ENCODE data around the gene B3GAT1.

B3GAT1 gene

DNA sequence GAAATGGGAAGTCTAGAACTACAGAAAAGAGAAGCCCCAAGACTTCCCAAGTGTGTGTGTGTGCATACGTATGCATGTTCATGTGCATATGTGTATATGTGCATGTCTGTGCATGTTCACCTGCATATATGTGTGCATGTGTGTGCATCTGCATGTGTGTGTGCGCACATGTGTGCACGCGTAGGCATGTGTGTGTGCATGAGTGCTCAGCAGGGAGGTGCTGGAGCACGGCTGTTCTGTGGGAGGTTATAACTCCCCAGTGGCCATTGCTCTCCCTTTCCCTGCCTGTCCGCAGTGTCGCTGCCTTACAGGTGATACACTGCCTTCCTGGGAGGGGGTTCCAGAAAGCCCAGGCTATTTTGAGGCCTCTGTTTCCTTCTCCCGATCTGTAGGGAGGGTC, 29.8 kb downstream of the B3GAT1 start:
- H3K4me3 ChIP-seq (ENCODE audit: low read length), result no peak overlapping the region
- no peak for DNase-seq (ENCODE audit: low read depth, low spot score)

DNA sequence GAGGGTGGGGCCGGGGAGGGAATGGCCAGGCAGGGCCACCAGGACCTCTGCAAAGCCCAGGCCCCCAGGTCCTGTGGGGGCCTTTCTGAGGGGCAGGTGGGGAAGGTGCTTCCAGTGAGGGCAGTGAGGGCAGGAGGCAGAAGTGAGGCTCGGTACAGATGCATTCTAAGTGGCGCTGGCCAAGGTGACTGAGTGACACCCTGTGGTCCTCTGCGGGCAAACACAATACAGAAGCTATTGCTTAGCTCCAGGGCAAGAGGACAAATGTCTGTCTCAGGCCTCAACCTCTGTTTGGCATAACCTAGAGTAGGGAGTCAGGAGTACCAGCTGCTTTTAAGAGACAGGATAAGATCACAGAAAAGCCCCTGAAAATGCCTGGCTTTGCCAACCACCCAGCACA, 31.3 kb downstream of the B3GAT1 start:
- DNase-seq (ENCODE audit: low read depth, low spot score), result no peak
- no peak overlapping the region for H3K4me3 ChIP-seq (ENCODE audit: low read length)

DNA sequence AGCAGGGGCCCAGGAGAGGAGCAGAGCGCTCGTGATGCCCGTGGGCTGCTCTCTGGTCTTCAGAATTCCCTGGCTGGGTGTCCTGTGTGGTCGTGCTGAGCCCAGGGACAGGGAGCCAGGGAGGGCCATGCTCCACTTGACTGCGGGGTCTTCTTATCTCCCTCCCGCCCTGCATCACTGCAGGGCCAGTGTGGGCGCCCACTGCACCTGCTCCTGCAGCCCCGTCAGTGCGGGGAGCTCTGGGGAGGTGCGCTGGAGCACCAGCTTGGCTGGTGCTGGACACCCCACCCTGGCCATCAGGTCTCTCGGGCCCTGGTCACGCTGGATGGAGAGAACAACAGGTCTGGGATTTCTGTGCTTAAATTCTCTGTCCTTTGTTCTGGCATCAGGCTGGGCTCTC, 31.8 kb downstream of the B3GAT1 start:
- DNase-seq (ENCODE audit: low read depth, low spot score), result no peak
- no peak overlapping the region for H3K4me3 ChIP-seq (ENCODE audit: low read length)

DNA sequence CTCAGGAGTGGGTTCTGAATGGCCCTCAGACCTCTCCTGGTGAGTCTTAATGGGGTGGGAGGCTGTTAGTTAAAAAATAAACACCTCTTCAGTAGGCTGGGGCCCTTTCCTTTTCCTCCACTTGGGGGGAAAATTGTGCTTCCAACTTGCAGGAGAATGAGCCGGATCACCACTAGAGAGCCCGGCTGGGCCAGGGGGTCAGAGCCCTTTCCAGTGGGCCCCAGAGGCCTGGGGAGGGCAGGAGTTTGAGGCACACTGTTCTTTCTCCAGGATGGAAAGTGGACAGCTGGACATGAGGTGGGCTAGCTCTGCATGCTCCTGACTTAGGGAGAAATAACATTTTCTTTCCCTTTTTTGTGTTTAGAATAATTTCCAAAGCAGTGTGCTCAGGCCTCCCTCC, 32.8 kb downstream of the B3GAT1 start:
- DNase-seq (ENCODE audit: low read depth, low spot score), result no peak
- no peak overlapping the region for H3K4me3 ChIP-seq (ENCODE audit: low read length)

DNA sequence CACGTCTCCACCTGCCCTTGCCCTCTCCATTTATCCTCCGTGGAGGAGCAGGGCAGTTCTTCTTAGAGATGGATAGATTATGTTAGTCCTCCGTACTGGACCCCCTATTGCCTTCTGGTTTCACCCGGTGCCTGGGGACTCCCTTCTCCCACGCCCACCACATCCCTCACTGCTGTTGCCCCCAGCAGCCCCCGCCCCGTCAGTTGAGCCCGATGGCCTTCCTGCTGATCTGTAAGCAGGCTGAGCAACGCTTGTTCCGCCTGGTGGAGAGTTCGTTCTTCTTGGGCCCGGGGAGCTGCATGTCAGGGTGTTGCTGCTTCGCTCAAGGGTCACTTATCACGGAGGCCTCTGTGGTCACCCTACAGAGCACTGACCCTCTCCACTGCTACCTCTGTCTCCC, 34.2 kb downstream of the B3GAT1 start:
- H3K4me3 ChIP-seq (ENCODE audit: low read length), result no peak overlapping the region
- no peak for DNase-seq (ENCODE audit: low read depth, low spot score)

DNA sequence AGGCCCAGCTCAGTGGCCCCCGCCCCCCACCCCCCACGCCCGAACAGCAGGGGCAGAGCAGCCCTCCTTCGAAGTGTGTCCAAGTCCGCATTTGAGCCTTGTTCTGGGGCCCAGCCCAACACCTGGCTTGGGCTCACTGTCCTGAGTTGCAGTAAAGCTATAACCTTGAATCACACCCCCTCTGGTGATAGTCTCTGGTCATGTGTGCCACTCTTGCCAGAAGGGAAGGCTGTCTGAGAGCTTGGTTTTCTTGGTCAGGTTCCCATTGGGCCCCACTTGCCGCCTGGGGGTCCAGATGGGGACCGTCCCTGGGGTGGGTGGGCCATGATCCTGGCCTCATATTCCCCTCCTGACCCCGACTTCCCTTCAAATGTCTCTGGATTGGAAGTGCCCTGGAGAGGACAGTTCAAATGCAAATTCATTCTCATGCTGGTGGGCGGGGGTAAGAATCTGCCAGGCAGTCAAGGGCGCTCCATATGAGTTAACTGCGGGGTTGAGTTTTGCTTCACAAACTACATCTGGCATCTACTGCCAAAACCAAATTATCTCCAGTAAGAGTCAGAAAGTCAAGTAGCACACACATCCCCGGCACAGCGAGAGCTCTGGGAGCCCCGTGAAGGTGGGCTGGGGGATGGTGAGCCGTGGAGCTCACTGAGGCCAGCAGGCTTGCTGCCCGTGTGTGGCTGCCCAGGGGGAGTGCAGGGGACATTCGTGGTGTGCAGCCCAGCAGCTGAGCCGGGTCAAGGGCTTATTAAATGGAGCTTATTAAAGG, 35.7 kb downstream of the B3GAT1 start:
- DNase-seq (ENCODE audit: low read depth, low spot score), result no peak
- no peak overlapping the region for H3K4me3 ChIP-seq (ENCODE audit: low read length)

DNA sequence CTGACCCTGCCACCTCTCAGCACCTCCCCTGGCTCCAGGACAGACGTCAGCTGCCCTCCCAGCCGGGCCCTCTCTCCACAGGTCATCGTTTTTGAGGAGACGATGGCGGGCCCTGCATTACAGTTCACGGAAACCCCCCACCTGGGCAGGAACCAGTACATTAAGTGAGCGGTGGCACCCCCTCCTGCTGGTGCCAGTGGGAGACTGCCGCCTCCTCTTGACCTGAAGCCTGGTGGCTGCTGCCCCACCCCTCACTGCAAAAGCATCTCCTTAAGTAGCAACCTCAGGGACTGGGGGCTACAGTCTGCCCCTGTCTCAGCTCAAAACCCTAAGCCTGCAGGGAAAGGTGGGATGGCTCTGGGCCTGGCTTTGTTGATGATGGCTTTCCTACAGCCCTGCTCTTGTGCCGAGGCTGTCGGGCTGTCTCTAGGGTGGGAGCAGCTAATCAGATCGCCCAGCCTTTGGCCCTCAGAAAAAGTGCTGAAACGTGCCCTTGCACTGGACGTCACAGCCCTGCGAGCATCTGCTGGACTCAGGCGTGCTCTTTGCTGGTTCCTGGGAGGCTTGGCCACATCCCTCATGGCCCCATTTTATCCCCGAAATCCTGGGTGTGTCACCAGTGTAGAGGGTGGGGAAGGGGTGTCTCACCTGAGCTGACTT, 37.0 kb downstream of the B3GAT1 start:
- no peak for DNase-seq (ENCODE audit: low read depth, low spot score)
- H3K4me3 ChIP-seq (ENCODE audit: low read length), result no peak overlapping the region

DNA sequence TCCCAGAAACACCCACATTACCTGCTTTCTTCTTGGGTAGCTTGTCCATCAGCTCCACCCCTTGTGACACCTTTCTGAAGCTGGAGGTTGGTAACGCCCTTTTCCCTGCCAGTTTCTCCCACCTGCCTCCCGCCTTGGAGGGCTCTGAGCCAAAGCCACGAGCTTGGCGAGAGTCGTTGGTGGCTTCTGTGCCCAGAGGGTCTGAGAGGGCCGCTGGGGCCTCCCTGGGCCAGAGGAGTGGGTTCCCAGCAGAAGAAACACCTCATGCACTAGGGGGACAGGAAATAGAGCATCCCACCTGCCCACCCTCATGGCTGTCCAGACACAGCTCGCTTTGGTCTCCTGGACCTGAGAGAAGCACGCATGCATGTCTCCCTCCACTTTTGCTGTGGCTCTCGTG, 37.9 kb downstream of the B3GAT1 start:
- H3K4me3 ChIP-seq (ENCODE audit: low read length), result no peak overlapping the region
- DNase-seq (ENCODE audit: low read depth, low spot score), result no peak

DNA sequence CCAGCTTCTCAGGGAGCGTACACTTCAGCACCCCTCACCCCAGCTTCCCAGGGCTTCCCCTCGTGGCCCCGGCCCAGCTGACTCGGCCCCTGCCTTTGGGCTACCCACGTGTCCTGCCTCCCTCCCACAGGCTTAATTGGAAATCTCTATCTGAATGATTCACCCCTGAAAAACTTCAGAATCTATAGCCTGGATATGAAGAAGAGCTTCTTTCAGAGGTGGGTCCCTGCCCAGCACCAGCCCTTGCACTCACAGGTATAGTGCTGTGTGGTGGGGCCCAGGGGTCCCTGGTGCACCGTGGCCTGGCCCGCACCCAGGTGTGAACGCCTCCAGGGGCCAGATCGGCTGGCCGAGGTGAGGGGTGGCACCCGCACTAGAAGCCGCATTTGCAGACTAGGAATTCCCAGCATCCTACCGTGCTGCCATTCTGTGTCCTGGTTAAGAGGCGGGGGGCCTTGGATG, 38.4 kb downstream of the B3GAT1 start:
- DNase-seq (ENCODE audit: low read depth, low spot score), result no peak
- H3K4me3 ChIP-seq (ENCODE audit: low read length), result no peak overlapping the region

DNA sequence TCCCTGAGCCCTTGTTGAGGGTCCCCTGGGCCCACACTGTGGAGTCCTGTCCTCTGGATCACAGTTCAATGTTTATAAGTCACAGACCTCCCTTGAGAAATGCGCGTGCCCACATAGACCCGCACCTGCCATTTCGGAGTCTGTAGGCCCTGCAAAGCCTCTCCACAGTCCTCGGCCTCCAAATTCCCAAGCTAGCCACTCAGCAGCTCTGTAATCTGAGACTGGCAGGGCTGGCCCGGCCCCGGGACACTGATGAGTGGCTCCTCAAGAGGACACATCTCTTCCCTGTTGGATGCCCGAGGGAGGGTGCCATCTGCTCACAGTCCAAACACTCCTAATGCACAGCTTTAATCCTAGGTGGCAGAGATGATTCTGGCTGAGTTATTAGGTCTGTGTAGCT, 39.1 kb downstream of the B3GAT1 start:
- H3K4me3 ChIP-seq (ENCODE audit: low read length), result no peak overlapping the region
- no peak for DNase-seq (ENCODE audit: low read depth, low spot score)

DNA sequence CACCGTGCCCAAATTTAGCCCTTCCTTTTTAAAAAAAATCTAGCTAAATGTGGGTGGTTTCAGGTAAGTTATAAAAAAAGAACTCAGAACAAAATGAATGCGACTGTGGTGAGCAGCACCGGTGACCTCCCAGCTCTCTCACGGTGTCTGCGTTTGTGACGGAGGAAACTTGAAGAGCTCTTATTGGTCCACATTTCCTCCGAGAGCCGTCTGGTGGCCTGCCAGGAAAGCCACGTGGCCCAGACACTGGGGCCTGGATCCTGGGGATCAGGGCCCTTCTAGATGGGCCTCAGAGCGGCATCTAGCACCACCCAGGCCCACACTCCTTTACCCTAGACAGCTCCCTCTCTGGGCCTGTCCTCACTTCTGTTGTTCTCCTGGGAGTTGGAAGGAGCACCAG, 39.5 kb downstream of the B3GAT1 start:
- no peak overlapping the region for H3K4me3 ChIP-seq (ENCODE audit: low read length)
- DNase-seq (ENCODE audit: low read depth, low spot score), result no peak

DNA sequence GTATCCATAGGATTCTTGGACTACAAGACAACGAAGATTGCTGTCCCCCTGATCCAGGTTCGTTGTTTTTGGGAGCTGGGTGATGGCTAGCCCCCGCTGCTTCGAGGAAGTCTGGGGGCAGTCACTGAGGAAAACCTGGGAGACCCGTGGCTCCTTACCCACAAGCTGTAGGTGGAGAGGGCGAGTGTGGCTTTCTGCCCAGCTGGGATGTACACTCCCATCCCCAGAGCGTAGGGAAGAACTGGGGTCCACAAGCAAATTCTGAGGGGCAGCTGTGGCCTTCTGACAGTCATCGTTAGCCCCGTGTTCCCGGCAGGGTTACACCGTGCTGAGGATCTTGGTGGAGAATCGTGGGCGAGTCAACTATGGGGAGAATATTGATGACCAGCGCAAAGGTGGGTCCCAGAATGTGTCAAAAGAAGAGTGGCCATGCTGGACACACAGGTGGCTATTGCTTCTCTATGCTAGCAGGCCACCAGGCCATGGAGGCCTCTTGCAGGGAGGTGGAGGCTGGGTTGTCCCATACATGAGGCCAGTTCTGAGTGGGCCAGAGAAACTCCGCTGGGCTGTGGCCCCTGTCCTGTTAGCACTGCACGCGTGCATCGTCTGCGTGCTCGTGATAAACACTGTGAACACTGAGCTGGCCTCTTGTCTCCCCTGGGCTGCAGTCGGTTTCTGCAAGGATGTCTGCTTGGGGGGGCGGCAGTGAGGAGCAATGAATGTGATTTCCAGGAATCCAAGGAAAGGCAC, 40.4 kb downstream of the B3GAT1 start:
- no peak for DNase-seq (ENCODE audit: low read depth, low spot score)
- no peak overlapping the region for H3K4me3 ChIP-seq (ENCODE audit: low read length)

DNA sequence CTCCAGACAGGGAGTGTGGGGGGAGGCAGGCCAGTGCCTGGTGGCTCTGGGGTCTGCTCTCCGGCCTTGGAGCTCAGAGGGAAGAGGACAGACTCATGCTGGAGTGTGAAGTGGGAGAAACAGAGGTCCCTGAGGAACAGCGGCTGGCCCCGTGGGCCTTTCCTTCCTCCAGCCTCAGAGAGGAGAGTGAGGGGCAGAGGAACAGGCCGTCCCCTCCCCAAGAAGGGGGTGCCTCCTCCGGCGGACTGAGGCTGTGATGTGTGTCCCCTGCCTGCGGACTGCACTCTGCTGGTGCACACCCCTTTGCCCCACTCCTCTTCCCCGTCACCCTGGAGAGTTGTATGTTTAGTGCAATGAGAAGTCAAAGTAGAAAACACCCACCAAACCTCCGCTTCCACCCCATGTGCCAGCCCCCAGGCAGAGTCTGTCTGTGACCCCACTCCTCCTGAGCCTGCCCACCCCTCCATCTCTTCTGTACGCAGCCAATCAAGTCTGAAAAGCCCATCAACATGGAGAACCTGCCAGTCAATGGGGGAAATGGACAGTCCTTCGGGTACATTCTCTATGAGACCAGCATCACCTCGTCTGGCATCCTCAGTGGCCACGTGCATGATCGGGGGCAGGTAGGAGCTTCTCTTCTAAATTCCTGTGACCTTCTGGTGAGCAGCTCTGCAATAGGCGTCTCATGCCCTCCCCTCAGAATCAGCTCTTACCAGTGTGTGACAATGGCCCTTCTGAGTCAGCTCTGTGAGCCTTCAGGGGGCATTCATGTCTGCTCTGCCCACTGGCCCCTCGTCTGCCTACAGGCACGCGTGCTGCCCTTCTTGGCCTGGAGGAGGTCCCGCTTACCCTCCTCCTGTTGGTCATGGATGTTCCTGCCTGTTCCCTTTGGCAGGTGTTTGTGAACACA, 41.3 kb downstream of the B3GAT1 start:
- H3K4me3 ChIP-seq (ENCODE audit: low read length), result no peak overlapping the region
- no peak for DNase-seq (ENCODE audit: low read depth, low spot score)

DNA sequence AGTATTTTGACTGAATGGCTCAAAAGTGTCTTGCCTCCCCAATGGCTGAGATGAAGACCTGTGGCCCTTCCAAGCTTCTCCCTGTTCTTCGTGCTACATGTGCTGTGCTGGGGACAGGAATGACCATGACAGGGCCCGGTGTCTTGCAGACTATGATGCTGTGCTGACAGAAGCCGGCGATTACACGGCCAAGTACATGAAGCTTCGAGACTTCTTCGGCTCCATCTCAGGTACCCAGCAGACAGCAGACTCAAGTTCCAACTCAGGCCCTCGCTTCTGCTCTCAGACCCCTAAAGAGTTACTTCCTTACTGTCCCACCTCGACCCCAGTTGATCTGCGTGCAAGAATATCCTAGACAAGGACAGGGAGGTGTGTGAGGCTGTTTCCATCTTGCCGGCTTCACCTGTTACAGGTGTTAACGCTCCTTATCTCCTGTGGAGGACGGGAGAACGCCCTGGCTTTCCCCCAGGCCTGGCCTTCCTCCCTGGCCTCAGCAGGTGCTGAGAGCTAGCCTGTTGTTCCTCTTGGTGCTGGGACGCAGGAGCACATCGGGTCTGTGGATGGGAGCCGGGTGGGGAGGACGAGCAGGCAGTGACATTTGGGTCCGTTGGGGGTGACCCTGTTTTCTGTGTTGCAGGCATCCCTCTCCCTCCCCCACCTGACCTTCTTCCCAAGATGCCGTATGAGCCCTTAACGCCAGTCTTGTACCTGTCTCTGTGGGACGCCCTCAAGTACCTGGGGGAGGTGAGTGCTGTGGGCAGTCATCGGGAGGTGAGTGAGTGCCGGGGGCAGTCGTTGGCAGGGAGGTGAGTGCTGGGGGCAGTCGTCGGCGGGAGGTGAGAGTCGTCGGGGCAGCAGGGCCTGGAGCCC, 42.2 kb downstream of the B3GAT1 start:
- no peak overlapping the region for H3K4me3 ChIP-seq (ENCODE audit: low read length)
- no peak for DNase-seq (ENCODE audit: low read depth, low spot score)

DNA sequence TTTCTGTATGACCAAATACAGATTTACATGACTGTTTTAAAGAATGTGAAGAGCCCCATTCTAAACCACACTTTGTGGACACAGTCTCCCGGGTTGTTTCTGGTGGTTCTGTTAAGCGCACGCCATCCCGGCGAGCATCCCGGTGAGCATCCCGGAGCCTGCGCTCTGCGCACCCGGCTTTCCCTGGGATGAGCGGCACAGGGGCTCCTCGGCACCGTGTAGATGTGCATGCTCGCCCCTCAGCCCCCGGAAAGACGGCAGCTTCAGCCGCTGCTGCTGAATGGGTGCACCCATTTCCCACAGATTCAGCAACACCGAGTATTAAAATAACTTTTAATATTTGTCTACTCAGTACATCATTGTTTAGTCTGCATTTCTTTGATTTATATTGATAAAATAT, 44.3 kb downstream of the B3GAT1 start:
- no peak overlapping the region for H3K4me3 ChIP-seq (ENCODE audit: low read length)
- no peak for DNase-seq (ENCODE audit: low read depth, low spot score)

DNA sequence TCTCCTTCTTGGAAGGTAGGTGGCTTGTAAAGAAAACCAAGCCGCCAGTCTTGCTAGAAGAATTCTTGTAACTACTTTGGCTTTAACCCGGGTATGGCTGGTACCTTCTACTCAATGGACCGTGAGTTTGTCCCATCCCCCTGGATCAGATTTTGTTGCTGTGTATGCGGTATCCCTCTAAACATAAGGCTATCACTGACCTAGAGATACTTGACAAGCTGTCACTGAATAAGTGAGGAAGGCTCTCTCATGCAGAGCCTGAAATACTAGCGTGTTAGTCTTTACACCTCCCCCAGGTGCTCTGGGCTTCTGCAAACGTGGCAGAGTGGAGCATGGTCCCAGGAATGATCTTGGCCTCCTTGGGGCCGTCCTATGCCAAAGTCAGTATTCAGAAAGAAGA, 45.8 kb downstream of the B3GAT1 start:
- no peak overlapping the region for H3K4me3 ChIP-seq (ENCODE audit: low read length)
- no peak for DNase-seq (ENCODE audit: low read depth, low spot score)

DNA sequence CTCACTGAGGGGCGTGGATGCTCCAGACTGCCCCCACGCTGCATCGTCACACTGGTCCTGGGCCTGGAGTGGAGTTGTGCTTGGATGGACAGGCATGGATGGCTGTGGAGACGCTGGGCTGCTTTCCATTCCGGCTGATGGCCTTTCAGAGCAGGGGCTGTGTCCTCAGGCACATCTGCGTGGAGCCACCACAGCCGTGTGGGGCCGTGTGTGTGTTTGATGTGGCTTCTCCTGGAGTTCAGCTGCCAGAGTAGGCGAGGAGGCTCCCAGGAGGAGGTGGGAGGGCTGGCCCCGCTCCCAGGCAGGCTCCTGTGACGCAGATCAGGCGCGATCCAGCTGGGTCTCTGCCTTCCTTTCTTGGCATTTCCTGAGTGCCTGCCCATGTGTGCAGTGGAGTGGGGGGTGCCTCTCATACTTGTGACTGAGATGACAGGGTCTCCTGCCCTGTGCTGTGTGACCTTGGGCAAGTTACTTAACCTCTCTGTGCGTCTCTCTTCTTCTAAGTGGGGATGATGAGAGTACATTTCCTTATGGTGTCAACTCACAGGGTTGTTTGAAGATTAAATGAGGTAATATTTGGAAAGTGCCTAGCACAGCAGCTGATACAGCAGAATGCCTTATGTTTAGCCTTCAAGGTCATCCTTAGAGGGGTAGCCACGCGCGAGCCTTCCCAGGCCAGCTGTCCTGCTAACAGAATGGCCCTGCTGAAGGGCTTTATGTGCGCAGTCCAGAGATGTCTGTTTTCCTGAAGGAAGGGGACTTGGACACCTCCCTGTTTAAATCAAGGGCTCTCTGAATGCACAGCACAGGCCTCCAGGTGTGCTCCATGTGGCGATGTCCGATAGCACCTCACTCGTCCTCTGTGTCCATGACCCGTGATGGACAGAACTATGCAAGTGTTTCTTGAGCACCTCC, 46.8 kb downstream of the B3GAT1 start:
- H3K4me3 ChIP-seq (ENCODE audit: low read length), result no peak overlapping the region
- peak; percentile 54 for DNase-seq (ENCODE audit: low read depth, low spot score)
